SK-N-MC (cell line): ENCODE measurements around the gene ALG14.

Source experiments
- EZH2 ChIP-seq: fragments of 200-600 bp; sonication (generic); IDR thresholded peaks from one replicate; pipeline ENCODE4 v1.6.1; 2017; ENCODE audit warnings: antibody characterized with exemption
- POLR2AphosphoS5 ChIP-seq: IDR thresholded peaks from 2 replicates; pipeline ENCODE4 v1.6.1; 2012; ENCODE audit warnings: mild to moderate bottlenecking, low read depth, low read length, borderline replicate concordance

DNA sequence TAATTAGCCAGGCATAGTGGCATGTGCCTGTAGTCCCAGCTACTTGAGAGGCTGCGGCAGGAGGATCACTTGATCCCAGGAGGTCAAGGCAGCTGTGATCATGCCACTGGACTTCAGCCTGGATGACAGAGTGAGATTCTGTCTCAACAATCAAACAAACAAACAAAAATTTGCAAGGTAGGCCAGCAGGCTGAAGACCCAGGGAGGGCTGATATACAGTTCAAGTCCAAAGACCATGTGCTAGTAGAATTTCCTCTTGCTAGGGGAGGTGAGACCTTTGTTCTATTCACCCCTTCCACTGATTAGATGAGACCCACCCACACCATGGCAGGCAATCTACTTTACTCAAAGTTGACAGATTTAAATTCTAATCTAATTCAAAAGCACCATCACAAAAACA lies 114.7 kb downstream of the ALG14 start:
- TF ChIP-seq POLR2AphosphoS5 (no peak), EZH2 (no peak)
